GM12891 (cell line): Measurements from ENCODE around the gene RIMS1.

Experiments used
- DNase-seq: peaks from one replicate; pipeline ENCODE4 v3.0.0; 2011; ENCODE audit warnings: low spot score; ENCODE audit not compliant: insufficient read length
- FAIRE-seq: peaks from 2 replicates; lab custom pipeline; 2011; peaks lifted over from hg19 to GRCh38; lab: Jason Lieb, UNC
- PAX5 ChIP-seq: IDR thresholded peaks from 2 replicates; pipeline ENCODE4 v1.6.1; 2011; ENCODE audit warnings: low read length, moderate library complexity, mild to moderate bottlenecking; ENCODE audit not compliant: insufficient read depth, severe bottlenecking
- POLR2A ChIP-seq: IDR thresholded peaks from 2 replicates; pipeline ENCODE4 v1.6.1; 2011; ENCODE audit warnings: low read depth, low read length, control low read depth
- POLR2AphosphoS5 ChIP-seq: IDR thresholded peaks from 2 replicates; pipeline ENCODE4 v1.6.1; 2011; ENCODE audit warnings: low read depth, low read length, control low read depth
- POU2F2 ChIP-seq: IDR thresholded peaks from 2 replicates; pipeline ENCODE4 v1.6.1; 2011; ENCODE audit warnings: low read depth, mild to moderate bottlenecking, control low read depth, low read length, moderate library complexity
- SPI1 ChIP-seq: IDR thresholded peaks from 2 replicates; pipeline ENCODE4 v1.6.1; 2011; ENCODE audit warnings: low read depth, low read length, control low read depth
- TAF1 ChIP-seq: IDR thresholded peaks from 2 replicates; pipeline ENCODE4 v1.6.1; 2011; ENCODE audit warnings: low read depth, low read length, control low read depth

RIMS1 gene

GRCh38 chr6:72350296-72350881 is 464.0 kb downstream of the RIMS1 start:
- no peak for TF ChIP-seq SPI1
- no peak for TF ChIP-seq TAF1
- TF ChIP-seq POLR2A = no peak
- no peak for TF ChIP-seq PAX5
- no peak for TF ChIP-seq POU2F2
- TF ChIP-seq POLR2AphosphoS5 = no peak
- DNase-seq (no peak), FAIRE-seq (no peak)

GRCh38 chr6:72363844-72364740 is 477.7 kb downstream of the RIMS1 start:
- DNase-seq = no peak
- no peak for FAIRE-seq
- TF ChIP-seq POLR2AphosphoS5 (no peak), SPI1 (no peak), POU2F2 (no peak), PAX5 (no peak), POLR2A (no peak), TAF1 (no peak)

- DNase-seq (no peak), FAIRE-seq (no peak)
- no peak for TF ChIP-seq PAX5
- no peak for TF ChIP-seq SPI1
- no peak for TF ChIP-seq POLR2AphosphoS5
- TF ChIP-seq TAF1 = no peak
- TF ChIP-seq POU2F2 = no peak
- no peak for TF ChIP-seq POLR2A
Measured at GRCh38 chr6:72365773-72366172, 479.4 kb downstream of the RIMS1 start.

GRCh38 chr6:72367439-72367838 is 481.1 kb downstream of the RIMS1 start:
- FAIRE-seq (no peak), DNase-seq (no peak)
- TF ChIP-seq POLR2A = no peak
- no peak for TF ChIP-seq SPI1
- TF ChIP-seq TAF1 = no peak
- no peak for TF ChIP-seq POLR2AphosphoS5
- no peak for TF ChIP-seq POU2F2
- no peak for TF ChIP-seq PAX5

GRCh38 chr6:72371473-72371872 is 485.1 kb downstream of the RIMS1 start:
- TF ChIP-seq POU2F2 (no peak), SPI1 (no peak), TAF1 (no peak), PAX5 (no peak), POLR2A (no peak), POLR2AphosphoS5 (no peak)

GRCh38 chr6:72374172-72374571 is 487.8 kb downstream of the RIMS1 start:
- TF ChIP-seq POLR2AphosphoS5 (no peak), SPI1 (no peak), POLR2A (no peak), TAF1 (no peak), PAX5 (no peak), POU2F2 (no peak)
- FAIRE-seq (peak; percentile 20), DNase-seq (no peak)

More at GRCh38 chr6:72371473-72371872, 485.1 kb downstream of the RIMS1 start:
- FAIRE-seq (no peak), DNase-seq (no peak)

GRCh38 chr6:72374857-72375256 is 488.5 kb downstream of the RIMS1 start:
- DNase-seq = no peak
- no peak for FAIRE-seq

GRCh38 chr6:72376736-72377135 is 490.4 kb downstream of the RIMS1 start:
- FAIRE-seq = no peak
- no peak for TF ChIP-seq POLR2AphosphoS5
- no peak for TF ChIP-seq TAF1
- no peak for TF ChIP-seq PAX5
- TF ChIP-seq POLR2A = no peak
- TF ChIP-seq SPI1 = no peak
- TF ChIP-seq POU2F2 = no peak

More at GRCh38 chr6:72374857-72375256, 488.5 kb downstream of the RIMS1 start:
- no peak for TF ChIP-seq SPI1
- no peak for TF ChIP-seq TAF1
- TF ChIP-seq POLR2AphosphoS5 = no peak
- TF ChIP-seq POLR2A = no peak

GRCh38 chr6:72381076-72381475 is 494.7 kb downstream of the RIMS1 start:
- no peak for DNase-seq
- no peak for FAIRE-seq
- TF ChIP-seq POU2F2 (no peak), SPI1 (no peak), POLR2A (no peak)

More at GRCh38 chr6:72376736-72377135, 490.4 kb downstream of the RIMS1 start:
- no peak for DNase-seq
